ENCODE data around the gene ITGBL1.

The ITGBL1 gene

DNA sequence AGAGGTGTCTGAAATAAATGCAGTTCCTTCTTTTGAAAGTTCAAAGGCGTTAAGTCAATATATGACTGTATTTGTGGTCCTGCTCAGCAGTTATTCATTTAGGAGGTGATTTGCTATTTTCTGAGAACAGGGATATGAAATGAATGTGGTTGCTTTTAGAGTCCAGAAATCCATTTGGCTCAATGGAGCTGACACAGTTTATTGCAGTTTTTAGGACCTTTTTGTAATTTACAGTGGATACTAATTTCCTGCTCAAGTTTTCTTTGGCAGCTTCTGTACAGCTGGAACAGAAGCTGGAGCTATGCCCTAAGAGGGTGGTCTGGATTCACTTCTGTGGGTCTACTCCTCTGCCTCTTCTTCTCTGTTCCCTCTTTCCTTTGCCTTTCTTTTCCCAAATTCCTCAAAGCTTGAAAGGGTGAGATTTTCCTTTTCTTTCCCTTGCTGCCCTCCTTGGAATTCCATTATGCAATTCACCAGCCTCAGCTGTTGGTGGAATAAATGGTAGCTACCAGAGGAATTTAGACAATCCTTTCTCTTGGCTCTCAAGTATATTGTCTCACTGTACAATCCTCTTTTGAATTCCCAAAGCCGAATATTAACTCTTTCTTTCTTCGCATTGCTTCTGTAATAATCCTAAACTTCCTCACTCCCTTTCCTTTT is 39.9 kb downstream of the ITGBL1 start:
- Histone ChIP-seq H3K9me3 (ENCODE audit: control insufficient read depth, insufficient read depth, low read depth, low read length) (no peaks in the 10 kb centered on the region), H3K4me3 (ENCODE audit: low read depth, low read length) (no peak overlapping the region), H3K36me3 (ENCODE audit: control insufficient read depth in 2 of 2, insufficient read depth in 1 of 2, low read length in 2 of 2) (no peaks in the 10 kb centered on the region), H3K4me1 (ENCODE audit: control insufficient read depth, insufficient read depth, low read length) (no peaks in the 10 kb centered on the region), H3K27ac (ENCODE audit: extremely low read depth, low read depth, low read length) (no peak overlapping the region)
- ChIA-PET POLR2A (interaction anchor here (0.6 kb wide), 1 partner anchor 66 kb away, joined by 10 read pairs; no protein-coding TSS in a partner anchor), CTCF (interaction anchor here (1.0 kb wide), 1 partner anchor 265 kb away, joined by 3 read pairs; no protein-coding TSS in a partner anchor)
- TF ChIP-seq ZNF341 (tag by site-specific recombination; IDR thresholded peaks at IDR 0.05; ENCODE audit: low read depth) (no peak), ZNF174 (tag by site-specific recombination; IDR thresholded peaks at IDR 0.05) (no peak), SP2 (tag by site-specific recombination; IDR thresholded peaks at IDR 0.05) (no peak), ZNF23 (tag by site-specific recombination; IDR thresholded peaks at IDR 0.05; ENCODE audit: borderline replicate concordance) (no peak), ZNF658 (tag by site-specific recombination; IDR thresholded peaks at IDR 0.05) (no peak), ZNF76 (tag by site-specific recombination; IDR thresholded peaks at IDR 0.05; ENCODE audit: borderline replicate concordance, low read depth) (no peak), TRIM28 (IDR thresholded peaks at IDR 0.05; ENCODE audit: borderline replicate concordance, low read length) (no peak), ZNF549 (tag by site-specific recombination; IDR thresholded peaks at IDR 0.05) (no peak), ZNF223 (tag by site-specific recombination; IDR thresholded peaks at IDR 0.05) (no peak), KLF1 (tag by site-specific recombination; IDR thresholded peaks at IDR 0.05) (no peak), ZNF433 (tag by site-specific recombination; IDR thresholded peaks at IDR 0.05; ENCODE audit: low read depth) (no peak)
- TF ChIP-seq, protein P1, sequence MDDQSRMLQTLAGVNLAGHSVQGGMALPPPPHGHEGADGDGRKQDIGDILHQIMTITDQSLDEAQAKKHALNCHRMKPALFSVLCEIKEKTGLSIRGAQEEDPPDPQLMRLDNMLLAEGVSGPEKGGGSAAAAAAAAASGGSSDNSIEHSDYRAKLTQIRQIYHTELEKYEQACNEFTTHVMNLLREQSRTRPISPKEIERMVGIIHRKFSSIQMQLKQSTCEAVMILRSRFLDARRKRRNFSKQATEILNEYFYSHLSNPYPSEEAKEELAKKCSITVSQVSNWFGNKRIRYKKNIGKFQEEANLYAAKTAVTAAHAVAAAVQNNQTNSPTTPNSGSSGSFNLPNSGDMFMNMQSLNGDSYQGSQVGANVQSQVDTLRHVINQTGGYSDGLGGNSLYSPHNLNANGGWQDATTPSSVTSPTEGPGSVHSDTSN (CRISPR knock-in tag; IDR thresholded peaks at IDR 0.05), result no peak

DNA sequence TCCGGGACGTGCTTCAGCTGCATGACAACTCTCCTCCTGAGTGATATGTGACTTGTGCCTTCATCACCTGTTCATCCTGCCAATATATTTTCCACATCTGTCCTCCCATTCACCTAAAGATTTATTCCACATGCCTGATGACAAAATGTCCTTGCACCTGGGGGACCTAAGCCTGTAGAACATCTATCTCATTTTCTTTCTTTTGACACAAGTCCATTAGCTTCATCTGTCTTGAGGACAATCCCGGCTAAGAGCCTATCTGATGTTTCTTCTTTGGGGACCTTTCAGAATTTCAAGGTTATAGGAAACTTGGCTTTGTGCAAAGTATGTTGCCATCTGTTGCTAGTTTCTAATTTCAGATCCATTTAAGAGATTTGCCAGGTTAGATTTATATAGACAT is 41.1 kb downstream of the ITGBL1 start:
- TF ChIP-seq GLI4 (tag by site-specific recombination; IDR thresholded peaks at IDR 0.05) (no peak), ZNF423 (tag by site-specific recombination; IDR thresholded peaks at IDR 0.05) (no peak), ZBTB1 (tag by site-specific recombination; IDR thresholded peaks at IDR 0.05) (no peak), ZFP3 (tag by site-specific recombination; IDR thresholded peaks at IDR 0.05; ENCODE audit: low read depth) (no peak), KLF9 (tag by site-specific recombination; IDR thresholded peaks at IDR 0.05; ENCODE audit: low read depth) (no peak), PRDM1 (tag by site-specific recombination; IDR thresholded peaks at IDR 0.05) (no peak), SALL2 (tag by site-specific recombination; IDR thresholded peaks at IDR 0.05; ENCODE audit: borderline replicate concordance) (no peak), ZNF416 (tag by site-specific recombination; IDR thresholded peaks at IDR 0.05) (no peak), ZNF26 (tag by site-specific recombination; IDR thresholded peaks at IDR 0.05) (no peak)
- TF ChIP-seq, protein P2, sequence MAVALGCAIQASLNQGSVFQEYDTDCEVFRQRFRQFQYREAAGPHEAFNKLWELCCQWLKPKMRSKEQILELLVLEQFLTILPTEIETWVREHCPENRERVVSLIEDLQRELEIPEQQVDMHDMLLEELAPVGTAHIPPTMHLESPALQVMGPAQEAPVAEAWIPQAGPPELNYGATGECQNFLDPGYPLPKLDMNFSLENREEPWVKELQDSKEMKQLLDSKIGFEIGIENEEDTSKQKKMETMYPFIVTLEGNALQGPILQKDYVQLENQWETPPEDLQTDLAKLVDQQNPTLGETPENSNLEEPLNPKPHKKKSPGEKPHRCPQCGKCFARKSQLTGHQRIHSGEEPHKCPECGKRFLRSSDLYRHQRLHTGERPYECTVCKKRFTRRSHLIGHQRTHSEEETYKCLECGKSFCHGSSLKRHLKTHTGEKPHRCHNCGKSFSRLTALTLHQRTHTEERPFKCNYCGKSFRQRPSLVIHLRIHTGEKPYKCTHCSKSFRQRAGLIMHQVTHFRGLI (tag by site-specific recombination; IDR thresholded peaks at IDR 0.05), result no peak
- TF ChIP-seq, protein P3, sequence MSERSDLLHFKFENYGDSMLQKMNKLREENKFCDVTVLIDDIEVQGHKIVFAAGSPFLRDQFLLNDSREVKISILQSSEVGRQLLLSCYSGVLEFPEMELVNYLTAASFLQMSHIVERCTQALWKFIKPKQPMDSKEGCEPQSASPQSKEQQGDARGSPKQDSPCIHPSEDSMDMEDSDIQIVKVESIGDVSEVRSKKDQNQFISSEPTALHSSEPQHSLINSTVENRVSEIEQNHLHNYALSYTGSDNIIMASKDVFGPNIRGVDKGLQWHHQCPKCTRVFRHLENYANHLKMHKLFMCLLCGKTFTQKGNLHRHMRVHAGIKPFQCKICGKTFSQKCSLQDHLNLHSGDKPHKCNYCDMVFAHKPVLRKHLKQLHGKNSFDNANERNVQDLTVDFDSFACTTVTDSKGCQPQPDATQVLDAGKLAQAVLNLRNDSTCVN (tag by site-specific recombination; optimal IDR thresholded peaks at IDR 0.05), result no peak
- Histone ChIP-seq H3K4me3 (ENCODE audit: low read depth, low read length) (no peak overlapping the region), H3K9me3 (ENCODE audit: control insufficient read depth, insufficient read depth, low read depth, low read length) (no peaks in the 10 kb centered on the region), H3K27ac (ENCODE audit: extremely low read depth, low read depth, low read length) (no peak overlapping the region), H3K4me1 (ENCODE audit: control insufficient read depth, insufficient read depth, low read length) (no peaks in the 10 kb centered on the region), H3K36me3 (ENCODE audit: control insufficient read depth in 2 of 2, insufficient read depth in 1 of 2, low read length in 2 of 2) (no peaks in the 10 kb centered on the region)
- POLR2A ChIA-PET, result no interaction called here
- CTCF ChIA-PET, result interaction anchor here (0.7 to 1.6 kb wide), 3 partner anchors 264 to 349 kb away, joined by 3 to 6 read pairs (median 4); no protein-coding TSS in a partner anchor

Measured in HEK293 (cell line).